Activated naive CD8-positive, alpha-beta T cell treated with anti-CD3 and anti-CD28 coated beads, Interleukin-2, amount 50 U/mL, for 24 hours (primary cell): ENCODE results near the gene MYO1D.

Experiments used
- ATAC-seq: fragments of 150-1000 bp; cut with Tn5 transposase; one replicate; pipeline ENCODE4 v1.10.0; 2021
- DNase-seq: peaks from one replicate; pipeline ENCODE4 v3.0.0; 2021
- H3K27ac Mint-ChIP-seq: one replicate; pipeline ENCODE4 v1.8.0; 2021; ENCODE audit warnings: mild to moderate bottlenecking, mixed read lengths
- H3K27me3 Mint-ChIP-seq: one replicate; pipeline ENCODE4 v1.8.0; 2021; ENCODE audit warnings: mixed read lengths
- H3K36me3 Mint-ChIP-seq: one replicate; pipeline ENCODE4 v1.8.0; 2021; ENCODE audit warnings: low read depth, mixed read lengths
- H3K4me1 Mint-ChIP-seq: one replicate; pipeline ENCODE4 v1.8.0; 2021; ENCODE audit warnings: mixed read lengths
- H3K4me3 Mint-ChIP-seq: one replicate; pipeline ENCODE4 v1.8.0; 2021; ENCODE audit warnings: mild to moderate bottlenecking, moderate library complexity, mixed read lengths
- H3K9me3 Mint-ChIP-seq: one replicate; pipeline ENCODE4 v1.8.0; 2021; ENCODE audit warnings: mixed read lengths

MYO1D gene

GRCh38 chr17:32773856-32774694 is 102.8 kb downstream of the MYO1D start:
- DNase-seq, result no peak
- H3K9me3 Mint-ChIP-seq, result no peaks in the 10 kb centered on the region
- H3K27ac Mint-ChIP-seq, result no peak overlapping the region
- H3K27me3 Mint-ChIP-seq, result no peaks in the 10 kb centered on the region
- H3K4me3 Mint-ChIP-seq, result no peak overlapping the region
- no peak for ATAC-seq
- peaks cover 5% of the 10 kb centered on the region for H3K36me3 Mint-ChIP-seq
- no peaks in the 10 kb centered on the region for H3K4me1 Mint-ChIP-seq

GRCh38 chr17:32772453-32773025 is 104.4 kb downstream of the MYO1D start:
- H3K4me3 Mint-ChIP-seq, result no peak overlapping the region
- H3K36me3 Mint-ChIP-seq, result peaks cover 5% of the 10 kb centered on the region
- no peaks in the 10 kb centered on the region for H3K4me1 Mint-ChIP-seq
- no peak overlapping the region for H3K27ac Mint-ChIP-seq
- DNase-seq (no peak), ATAC-seq (no peak)
- H3K9me3 Mint-ChIP-seq, result no peaks in the 10 kb centered on the region
- H3K27me3 Mint-ChIP-seq, result no peaks in the 10 kb centered on the region

GRCh38 chr17:32771396-32771795 is 105.5 kb downstream of the MYO1D start:
- Mint-ChIP-seq H3K4me1 (no peaks in the 10 kb centered on the region), H3K9me3 (no peaks in the 10 kb centered on the region), H3K27me3 (no peaks in the 10 kb centered on the region), H3K36me3 (peaks cover 5% of the 10 kb centered on the region), H3K27ac (no peak overlapping the region), H3K4me3 (no peak overlapping the region)
- ATAC-seq (no peak), DNase-seq (no peak)

- no peaks in the 10 kb centered on the region for H3K27me3 Mint-ChIP-seq
- no peaks in the 10 kb centered on the region for H3K9me3 Mint-ChIP-seq
- no peak overlapping the region for H3K4me3 Mint-ChIP-seq
- H3K36me3 Mint-ChIP-seq, result peaks cover 3% of the 10 kb centered on the region
- no peak overlapping the region for H3K27ac Mint-ChIP-seq
- ATAC-seq (no peak), DNase-seq (no peak)
- H3K4me1 Mint-ChIP-seq, result no peaks in the 10 kb centered on the region
Measured at GRCh38 chr17:32769846-32770245, 107.1 kb downstream of the MYO1D start.

- DNase-seq, result no peak
- Mint-ChIP-seq H3K36me3 (no peaks in the 10 kb centered on the region), H3K4me3 (no peak overlapping the region), H3K4me1 (peaks cover 9% of the 10 kb centered on the region), H3K9me3 (no peaks in the 10 kb centered on the region), H3K27me3 (no peaks in the 10 kb centered on the region), H3K27ac (no peak overlapping the region)
- no peak for ATAC-seq
Measured at GRCh38 chr17:32763855-32764439, 113.0 kb downstream of the MYO1D start.

GRCh38 chr17:32759476-32759875 is 117.4 kb downstream of the MYO1D start:
- DNase-seq, result no peak
- no peaks in the 10 kb centered on the region for H3K9me3 Mint-ChIP-seq
- peak; percentile 28 for ATAC-seq
- H3K4me1 Mint-ChIP-seq, result peaks cover 12% of the 10 kb centered on the region
- H3K27ac Mint-ChIP-seq, result no peak overlapping the region
- no peak overlapping the region for H3K4me3 Mint-ChIP-seq
- H3K36me3 Mint-ChIP-seq, result no peaks in the 10 kb centered on the region
- no peaks in the 10 kb centered on the region for H3K27me3 Mint-ChIP-seq

- H3K27ac Mint-ChIP-seq, result no peak overlapping the region
- H3K27me3 Mint-ChIP-seq, result no peaks in the 10 kb centered on the region
- DNase-seq, result no peak
- no peaks in the 10 kb centered on the region for H3K9me3 Mint-ChIP-seq
- no peaks in the 10 kb centered on the region for H3K36me3 Mint-ChIP-seq
- H3K4me3 Mint-ChIP-seq, result no peak overlapping the region
- peaks cover 12% of the 10 kb centered on the region for H3K4me1 Mint-ChIP-seq
- no peak for ATAC-seq
Measured at GRCh38 chr17:32757963-32758362, 119.0 kb downstream of the MYO1D start.

GRCh38 chr17:32756696-32757095 is 120.2 kb downstream of the MYO1D start:
- Mint-ChIP-seq H3K36me3 (no peaks in the 10 kb centered on the region), H3K4me3 (no peak overlapping the region), H3K9me3 (no peaks in the 10 kb centered on the region), H3K27me3 (no peaks in the 10 kb centered on the region), H3K4me1 (peaks cover 12% of the 10 kb centered on the region), H3K27ac (no peak overlapping the region)
- DNase-seq (no peak), ATAC-seq (no peak)

- H3K36me3 Mint-ChIP-seq, result no peaks in the 10 kb centered on the region
- H3K9me3 Mint-ChIP-seq, result no peaks in the 10 kb centered on the region
- no peak overlapping the region for H3K27ac Mint-ChIP-seq
- DNase-seq (no peak), ATAC-seq (peak; percentile 52)
- peaks cover 12% of the 10 kb centered on the region for H3K4me1 Mint-ChIP-seq
- no peak overlapping the region for H3K4me3 Mint-ChIP-seq
- H3K27me3 Mint-ChIP-seq, result no peaks in the 10 kb centered on the region
Measured at GRCh38 chr17:32755045-32755805, 121.7 kb downstream of the MYO1D start.

GRCh38 chr17:32752934-32753333 is 124.0 kb downstream of the MYO1D start:
- no peak overlapping the region for H3K4me3 Mint-ChIP-seq
- no peaks in the 10 kb centered on the region for H3K36me3 Mint-ChIP-seq
- no peak overlapping the region for H3K27ac Mint-ChIP-seq
- DNase-seq (no peak), ATAC-seq (no peak)
- no peaks in the 10 kb centered on the region for H3K27me3 Mint-ChIP-seq
- peaks cover 1% of the 10 kb centered on the region for H3K4me1 Mint-ChIP-seq
- no peaks in the 10 kb centered on the region for H3K9me3 Mint-ChIP-seq

- H3K4me1 Mint-ChIP-seq, result no peaks in the 10 kb centered on the region
Measured at GRCh38 chr17:32747856-32748255, 129.1 kb downstream of the MYO1D start.

GRCh38 chr17:32746698-32747097 is 130.2 kb downstream of the MYO1D start:
- ATAC-seq, result no peak

More at GRCh38 chr17:32747856-32748255, 129.1 kb downstream of the MYO1D start:
- Mint-ChIP-seq H3K9me3 (no peaks in the 10 kb centered on the region), H3K27me3 (no peaks in the 10 kb centered on the region), H3K36me3 (no peaks in the 10 kb centered on the region), H3K27ac (no peak overlapping the region), H3K4me3 (no peak overlapping the region)
- ATAC-seq (no peak), DNase-seq (no peak)

GRCh38 chr17:32746280-32746679 is 130.6 kb downstream of the MYO1D start:
- Mint-ChIP-seq H3K4me3 (no peak overlapping the region), H3K36me3 (no peaks in the 10 kb centered on the region), H3K27me3 (no peaks in the 10 kb centered on the region), H3K9me3 (no peaks in the 10 kb centered on the region), H3K27ac (no peak overlapping the region), H3K4me1 (no peaks in the 10 kb centered on the region)
- ATAC-seq, result no peak
- DNase-seq, result no peak

More at GRCh38 chr17:32746698-32747097, 130.2 kb downstream of the MYO1D start:
- H3K9me3 Mint-ChIP-seq, result no peaks in the 10 kb centered on the region
- no peaks in the 10 kb centered on the region for H3K4me1 Mint-ChIP-seq
- DNase-seq, result no peak
- H3K4me3 Mint-ChIP-seq, result no peak overlapping the region
- H3K27ac Mint-ChIP-seq, result no peak overlapping the region
- no peaks in the 10 kb centered on the region for H3K27me3 Mint-ChIP-seq
- no peaks in the 10 kb centered on the region for H3K36me3 Mint-ChIP-seq

GRCh38 chr17:32742681-32743538 is 134.0 kb downstream of the MYO1D start:
- ATAC-seq (no peak), DNase-seq (no peak)
- Mint-ChIP-seq H3K27ac (no peak overlapping the region), H3K36me3 (no peaks in the 10 kb centered on the region), H3K9me3 (no peaks in the 10 kb centered on the region), H3K27me3 (no peaks in the 10 kb centered on the region), H3K4me3 (no peak overlapping the region), H3K4me1 (no peaks in the 10 kb centered on the region)
